Stimulated activated CD4-positive, alpha-beta T cell treated with anti-CD3 and anti-CD28 coated beads, TNF-alpha, amount 100 ng/mL, for 48 hours (primary cell): ENCODE measurements around the gene WDR20.
"Not testable (repeated sequence)": the region's sequence is repeated elsewhere in the genome, so short reads cannot be mapped to it uniquely, and the experiment has no call there.

Experiments used
- DNase-seq, 3 donors: peaks; one replicate each; pipeline ENCODE4 v3.0.0-alpha.2; 2020; ENCODE audit warnings: low read depth in 3 of 3

WDR20 gene

GRCh38 chr14:102171173-102172020 lies 31.7 kb downstream of the WDR20 start:
- DNase-seq: no peak

GRCh38 chr14:102172021-102172272 lies 32.2 kb downstream of the WDR20 start:
- not testable (repeated sequence) for DNase-seq

GRCh38 chr14:102172721-102173120 lies 33.0 kb downstream of the WDR20 start:
- DNase-seq: not testable (repeated sequence)

- no peak for DNase-seq
Measured at GRCh38 chr14:102177161-102177560, 37.5 kb downstream of the WDR20 start.

- no peak for DNase-seq
Measured at GRCh38 chr14:102178806-102179205, 39.1 kb downstream of the WDR20 start.

GRCh38 chr14:102180248-102180998 lies 40.7 kb downstream of the WDR20 start:
- DNase-seq: no peak

- no peak for DNase-seq
Measured at GRCh38 chr14:102181187-102181586, 41.5 kb downstream of the WDR20 start.

- DNase-seq: no peak
Measured at GRCh38 chr14:102182190-102182589, 42.5 kb downstream of the WDR20 start.

- no peak for DNase-seq
Measured at GRCh38 chr14:102182936-102183619, 43.4 kb downstream of the WDR20 start.

GRCh38 chr14:102183886-102184285 lies 44.2 kb downstream of the WDR20 start:
- DNase-seq: no peak

GRCh38 chr14:102184316-102185035 lies 44.8 kb downstream of the WDR20 start:
- DNase-seq: peak in 2 of 3 donors; percentile 20 to 22

GRCh38 chr14:102185360-102185759 lies 45.7 kb downstream of the WDR20 start:
- DNase-seq: no peak

- no peak for DNase-seq
Measured at GRCh38 chr14:102187044-102187443, 47.3 kb downstream of the WDR20 start.

- no peak for DNase-seq
Measured at GRCh38 chr14:102187568-102188001, 47.9 kb downstream of the WDR20 start.

GRCh38 chr14:102188187-102188586 lies 48.5 kb downstream of the WDR20 start:
- no peak for DNase-seq

- DNase-seq: no peak
Measured at GRCh38 chr14:102189874-102190273, 50.2 kb downstream of the WDR20 start.

GRCh38 chr14:102192840-102193502 lies 53.3 kb downstream of the WDR20 start:
- DNase-seq: no peak

- DNase-seq: no peak
Measured at GRCh38 chr14:102194856-102195255, 55.2 kb downstream of the WDR20 start.

GRCh38 chr14:102195446-102195845 lies 55.7 kb downstream of the WDR20 start:
- DNase-seq: no peak

- DNase-seq: no peak
Measured at GRCh38 chr14:102196039-102196901, 56.6 kb downstream of the WDR20 start.

- DNase-seq: no peak
Measured at GRCh38 chr14:102196902-102197230, 57.2 kb downstream of the WDR20 start.
